ENCODE measurements around the gene SLC17A3.

SLC17A3 gene

DNA sequence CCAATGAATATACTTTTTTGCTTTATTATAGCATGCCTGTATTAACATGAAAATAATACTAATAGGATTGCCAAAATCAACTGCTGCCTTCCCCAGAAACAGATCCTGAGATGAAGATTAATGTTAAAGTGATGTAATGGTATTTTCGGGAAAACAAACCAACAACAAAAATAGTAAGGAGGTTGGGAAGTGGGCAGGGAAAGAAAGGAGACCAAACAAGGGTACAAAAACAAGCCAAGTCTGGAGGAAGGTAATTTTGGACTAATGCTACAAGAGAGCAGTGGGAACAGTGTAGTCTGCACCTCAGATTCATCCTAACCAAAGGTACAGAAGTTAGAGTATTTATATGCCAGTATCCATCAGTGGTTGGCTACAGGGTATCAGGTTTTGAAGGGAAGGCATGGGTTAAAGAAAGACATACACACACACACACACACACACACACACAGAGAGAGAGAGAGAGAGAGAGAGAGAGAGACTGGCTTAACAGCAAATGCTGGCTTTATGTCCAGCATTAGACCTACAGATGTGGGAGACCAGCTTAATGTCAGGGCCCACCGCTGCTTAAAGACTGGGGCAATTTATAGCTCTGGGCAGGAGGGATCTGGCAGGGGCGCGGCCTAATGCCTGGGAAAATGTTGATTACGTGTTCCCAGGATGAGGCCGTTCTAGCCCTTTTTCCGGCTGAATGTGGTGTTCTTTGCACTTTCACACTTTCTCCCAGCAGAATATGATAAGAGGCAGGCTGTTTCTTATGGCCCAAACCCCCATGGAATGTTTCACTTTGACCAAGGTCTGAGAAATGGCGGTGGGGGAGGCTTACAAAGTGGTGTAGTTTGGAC is 38.4 kb downstream of the SLC17A3 start:
- no peak for FAIRE-seq

DNA sequence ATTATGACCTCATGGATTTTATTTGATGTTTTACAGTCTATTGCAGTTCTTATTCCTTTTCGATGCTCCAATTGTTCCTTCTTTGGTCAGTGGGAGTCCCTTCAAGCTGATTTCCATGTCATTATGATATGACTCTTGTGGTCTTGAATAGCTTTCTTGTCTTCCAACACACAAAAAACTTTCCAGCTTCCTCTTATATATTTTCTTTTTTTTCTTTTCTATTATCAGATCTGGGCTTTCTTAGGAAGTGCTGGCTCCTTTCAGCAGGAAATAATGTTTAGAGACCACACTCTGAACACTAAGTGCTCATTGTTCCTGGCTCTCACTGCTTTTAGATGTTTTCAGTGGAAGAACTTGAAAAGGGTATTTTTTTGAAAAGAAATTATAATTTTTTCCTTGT is 39.1 kb downstream of the SLC17A3 start:
- no peak for FAIRE-seq

GRCh38 chr6:25833136-25833535 is 40.9 kb downstream of the SLC17A3 start:
- no peak for FAIRE-seq

DNA sequence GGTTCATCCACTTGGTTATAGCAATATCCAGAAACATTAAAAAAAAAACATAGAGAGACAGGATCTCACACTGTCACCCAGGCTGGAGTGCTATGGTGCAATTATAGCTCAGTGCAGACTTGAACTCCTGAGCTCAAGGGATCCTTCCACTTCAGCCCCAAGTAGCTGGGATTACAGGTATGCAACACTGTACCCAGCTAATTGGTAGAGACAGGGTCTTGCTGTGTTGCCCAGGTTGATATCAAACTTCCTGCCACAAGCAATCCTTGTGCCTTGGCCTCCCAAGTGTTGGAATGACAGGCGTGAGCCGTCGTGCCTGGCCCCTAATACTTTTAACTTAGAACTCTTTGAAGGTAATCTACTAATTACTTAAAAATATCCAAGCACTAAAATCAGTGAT is 41.4 kb downstream of the SLC17A3 start:
- FAIRE-seq = no peak

DNA sequence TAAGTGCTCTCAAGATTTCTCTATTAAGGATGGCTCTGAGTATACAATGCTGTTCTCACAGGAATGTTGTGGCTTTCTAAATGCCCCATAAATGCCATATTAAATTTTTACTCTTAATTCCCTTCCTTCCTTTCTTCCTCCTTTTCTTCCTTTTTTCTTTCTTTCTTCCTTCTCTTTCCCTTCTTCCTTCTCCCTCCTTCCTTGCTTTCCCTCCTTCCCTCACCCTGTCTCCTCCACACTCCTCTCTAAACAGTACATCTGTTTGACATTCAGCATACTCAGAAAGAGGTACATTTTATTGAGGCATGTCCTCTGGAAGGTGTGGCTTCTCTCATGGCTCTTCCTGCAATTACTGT is 41.8 kb downstream of the SLC17A3 start:
- no peak for FAIRE-seq

GRCh38 chr6:25831532-25832306 is 42.3 kb downstream of the SLC17A3 start, which contains the start of gene SLC17A1:
Gene SLC17A1, minus strand, starts transcription at chr6:25832052. Its CDS starts 1,495 bp downstream, at chr6:25830557.
- no peak for FAIRE-seq

- FAIRE-seq = no peak
Measured at GRCh38 chr6:25830458-25830857, 43.6 kb downstream of the SLC17A3 start.

- FAIRE-seq = no peak
Measured at GRCh38 chr6:25829375-25829774, 44.7 kb downstream of the SLC17A3 start.

- no peak for FAIRE-seq
Measured at GRCh38 chr6:25821341-25821740, 52.7 kb downstream of the SLC17A3 start.

DNA sequence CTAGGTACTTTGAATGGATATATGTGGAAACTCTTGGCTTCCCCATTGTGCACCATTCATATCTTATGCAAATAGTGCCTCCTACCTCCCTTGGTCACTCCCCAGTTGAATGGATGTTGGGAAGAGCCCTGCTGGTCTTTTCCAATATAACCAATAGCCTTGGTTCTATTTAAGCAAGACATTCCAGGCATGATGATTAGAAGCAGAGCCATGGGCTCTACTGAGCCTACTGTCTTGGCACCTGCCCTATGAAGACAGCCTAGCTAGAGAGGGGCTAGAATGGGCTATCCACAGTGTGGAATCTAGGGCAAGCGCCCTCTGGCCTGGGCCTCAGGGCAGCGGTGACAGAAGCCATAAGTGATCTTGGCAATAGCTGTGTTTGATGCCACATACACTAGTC is 57.8 kb downstream of the SLC17A3 start:
- no peak for FAIRE-seq

DNA sequence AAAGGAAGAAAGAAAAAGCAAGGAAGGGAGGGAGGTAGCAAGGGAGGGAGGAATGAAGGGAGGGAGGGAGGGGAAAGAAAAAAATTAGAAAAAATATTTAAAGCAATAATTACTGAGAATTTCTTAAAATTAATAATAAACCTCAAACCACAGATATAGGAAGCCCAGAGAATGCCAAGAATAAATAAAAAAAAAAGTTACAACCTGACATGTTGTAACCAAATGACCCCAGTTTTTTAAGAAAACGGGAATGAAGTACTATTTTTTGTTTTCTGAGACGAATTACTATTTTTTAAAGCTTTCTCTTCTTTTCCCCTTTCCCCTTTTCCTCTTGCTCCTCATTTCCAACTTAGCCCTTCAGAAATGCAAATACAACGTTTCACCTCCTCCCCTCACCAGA is 58.8 kb downstream of the SLC17A3 start:
- FAIRE-seq = no peak

GRCh38 chr6:25804804-25805203 is 69.2 kb downstream of the SLC17A3 start:
- no peak for FAIRE-seq

DNA sequence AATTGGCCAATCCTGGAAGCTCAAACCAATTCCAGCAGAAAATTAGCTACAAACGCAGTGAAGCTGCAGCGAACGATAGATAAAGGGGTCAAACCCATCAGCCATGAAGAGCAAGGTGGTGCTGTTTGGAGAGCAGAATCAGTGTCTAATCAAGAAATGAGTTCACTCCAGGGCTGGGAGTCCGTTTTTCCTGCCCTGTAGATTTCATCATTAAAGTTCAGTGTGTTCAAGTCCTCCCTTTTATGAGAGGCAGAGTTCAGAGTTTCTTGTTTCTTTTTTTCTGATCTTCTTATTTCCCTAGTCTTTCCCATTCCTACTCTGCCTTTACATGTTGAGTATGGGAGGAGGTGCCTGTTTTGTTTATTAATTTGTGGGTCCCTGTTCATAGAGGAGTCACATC is 72.6 kb downstream of the SLC17A3 start:
- no peak for FAIRE-seq
